SK-N-SH (cell line): ENCODE measurements around the gene MECP2.

ENCODE experiments used
- GATA2 ChIP-seq: sonication (generic); formaldehyde crosslinking; IDR thresholded peaks from 2 replicates; pipeline ENCODE4 v1.5.0; 2020; ENCODE audit warnings: mild to moderate bottlenecking, missing genetic modification reagents
- JUND ChIP-seq: IDR thresholded peaks from 2 replicates; pipeline ENCODE4 v1.4.0; 2012
- MXI1 ChIP-seq: IDR thresholded peaks from 2 replicates; pipeline ENCODE4 v1.6.1; 2012; ENCODE audit warnings: mild to moderate bottlenecking, low read depth, low read length, improper control_type of control experiment
- POLR2AphosphoS5 ChIP-seq: IDR thresholded peaks from 2 replicates; pipeline ENCODE4 v1.6.1; 2012; ENCODE audit warnings: low read depth, low read length
- SIN3A ChIP-seq: IDR thresholded peaks from 2 replicates; pipeline ENCODE4 v1.6.1; 2012; ENCODE audit warnings: low read depth, mild to moderate bottlenecking, low read length, moderate library complexity, borderline replicate concordance
- TAF1 ChIP-seq: IDR thresholded peaks from 2 replicates; pipeline ENCODE4 v1.6.1; 2012; ENCODE audit warnings: low read depth, mild to moderate bottlenecking, low read length, moderate library complexity, borderline replicate concordance
- TF ChIP-seq, protein P1 (sequence below): fragments of 150-350 bp; IDR thresholded peaks from 2 replicates; pipeline ENCODE4 v1.6.1; 2017; ENCODE audit warnings: antibody characterized with exemption, low read length, low read depth, borderline replicate concordance
- TF ChIP-seq, protein P2 (sequence below): fragments of 200-600 bp; sonication (generic); IDR thresholded peaks from 2 replicates; pipeline ENCODE4 v1.6.1; 2017; ENCODE audit warnings: antibody characterized with exemption, mild to moderate bottlenecking, moderate library complexity
- TF ChIP-seq, protein P3 (sequence below): IDR thresholded peaks from 2 replicates; pipeline ENCODE4 v1.4.0; 2012; ENCODE audit warnings: low read depth, borderline replicate concordance
- TF ChIP-seq, protein P4 (sequence below): IDR thresholded peaks from 2 replicates; pipeline ENCODE4 v1.6.1; 2012; ENCODE audit warnings: mild to moderate bottlenecking, low read depth, low read length, moderate library complexity
- TF ChIP-seq, protein P5 (sequence below): IDR thresholded peaks from 2 replicates; pipeline ENCODE4 v1.4.0; 2012; ENCODE audit warnings: low read depth

DNA sequence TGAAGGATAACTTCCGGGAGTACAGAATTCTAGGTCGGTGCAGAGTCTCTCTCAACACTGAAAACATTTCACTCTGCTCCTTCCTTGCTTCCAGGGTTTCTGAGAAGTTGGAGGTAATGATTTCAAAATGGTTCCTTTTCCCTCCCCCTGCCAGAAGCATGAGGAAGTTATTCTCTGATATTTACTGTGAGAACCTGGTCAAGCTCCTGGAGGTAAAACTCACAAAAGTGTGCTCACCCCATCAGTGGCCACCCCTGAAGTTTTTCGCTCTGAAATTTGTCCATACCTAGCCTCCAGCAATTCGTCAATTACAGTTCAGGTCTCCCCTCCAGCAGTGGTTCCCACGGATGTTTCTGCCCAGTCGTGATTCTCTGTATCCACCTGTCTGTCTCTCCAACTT lies 16.2 kb upstream of the MECP2 start:
- TF ChIP-seq, protein P1, sequence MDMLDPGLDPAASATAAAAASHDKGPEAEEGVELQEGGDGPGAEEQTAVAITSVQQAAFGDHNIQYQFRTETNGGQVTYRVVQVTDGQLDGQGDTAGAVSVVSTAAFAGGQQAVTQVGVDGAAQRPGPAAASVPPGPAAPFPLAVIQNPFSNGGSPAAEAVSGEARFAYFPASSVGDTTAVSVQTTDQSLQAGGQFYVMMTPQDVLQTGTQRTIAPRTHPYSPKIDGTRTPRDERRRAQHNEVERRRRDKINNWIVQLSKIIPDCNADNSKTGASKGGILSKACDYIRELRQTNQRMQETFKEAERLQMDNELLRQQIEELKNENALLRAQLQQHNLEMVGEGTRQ: no peak
- TF ChIP-seq SIN3A: no peak
- TF ChIP-seq, protein P2, sequence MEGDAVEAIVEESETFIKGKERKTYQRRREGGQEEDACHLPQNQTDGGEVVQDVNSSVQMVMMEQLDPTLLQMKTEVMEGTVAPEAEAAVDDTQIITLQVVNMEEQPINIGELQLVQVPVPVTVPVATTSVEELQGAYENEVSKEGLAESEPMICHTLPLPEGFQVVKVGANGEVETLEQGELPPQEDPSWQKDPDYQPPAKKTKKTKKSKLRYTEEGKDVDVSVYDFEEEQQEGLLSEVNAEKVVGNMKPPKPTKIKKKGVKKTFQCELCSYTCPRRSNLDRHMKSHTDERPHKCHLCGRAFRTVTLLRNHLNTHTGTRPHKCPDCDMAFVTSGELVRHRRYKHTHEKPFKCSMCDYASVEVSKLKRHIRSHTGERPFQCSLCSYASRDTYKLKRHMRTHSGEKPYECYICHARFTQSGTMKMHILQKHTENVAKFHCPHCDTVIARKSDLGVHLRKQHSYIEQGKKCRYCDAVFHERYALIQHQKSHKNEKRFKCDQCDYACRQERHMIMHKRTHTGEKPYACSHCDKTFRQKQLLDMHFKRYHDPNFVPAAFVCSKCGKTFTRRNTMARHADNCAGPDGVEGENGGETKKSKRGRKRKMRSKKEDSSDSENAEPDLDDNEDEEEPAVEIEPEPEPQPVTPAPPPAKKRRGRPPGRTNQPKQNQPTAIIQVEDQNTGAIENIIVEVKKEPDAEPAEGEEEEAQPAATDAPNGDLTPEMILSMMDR: no peak
- TF ChIP-seq TAF1: no peak
- no peak for TF ChIP-seq GATA2 (CRISPR knock-in tag)
- no peak for TF ChIP-seq MXI1
- TF ChIP-seq, protein P3, sequence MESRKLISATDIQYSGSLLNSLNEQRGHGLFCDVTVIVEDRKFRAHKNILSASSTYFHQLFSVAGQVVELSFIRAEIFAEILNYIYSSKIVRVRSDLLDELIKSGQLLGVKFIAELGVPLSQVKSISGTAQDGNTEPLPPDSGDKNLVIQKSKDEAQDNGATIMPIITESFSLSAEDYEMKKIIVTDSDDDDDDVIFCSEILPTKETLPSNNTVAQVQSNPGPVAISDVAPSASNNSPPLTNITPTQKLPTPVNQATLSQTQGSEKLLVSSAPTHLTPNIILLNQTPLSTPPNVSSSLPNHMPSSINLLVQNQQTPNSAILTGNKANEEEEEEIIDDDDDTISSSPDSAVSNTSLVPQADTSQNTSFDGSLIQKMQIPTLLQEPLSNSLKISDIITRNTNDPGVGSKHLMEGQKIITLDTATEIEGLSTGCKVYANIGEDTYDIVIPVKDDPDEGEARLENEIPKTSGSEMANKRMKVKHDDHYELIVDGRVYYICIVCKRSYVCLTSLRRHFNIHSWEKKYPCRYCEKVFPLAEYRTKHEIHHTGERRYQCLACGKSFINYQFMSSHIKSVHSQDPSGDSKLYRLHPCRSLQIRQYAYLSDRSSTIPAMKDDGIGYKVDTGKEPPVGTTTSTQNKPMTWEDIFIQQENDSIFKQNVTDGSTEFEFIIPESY: no peak
- no peak for TF ChIP-seq POLR2AphosphoS5
- TF ChIP-seq, protein P4, sequence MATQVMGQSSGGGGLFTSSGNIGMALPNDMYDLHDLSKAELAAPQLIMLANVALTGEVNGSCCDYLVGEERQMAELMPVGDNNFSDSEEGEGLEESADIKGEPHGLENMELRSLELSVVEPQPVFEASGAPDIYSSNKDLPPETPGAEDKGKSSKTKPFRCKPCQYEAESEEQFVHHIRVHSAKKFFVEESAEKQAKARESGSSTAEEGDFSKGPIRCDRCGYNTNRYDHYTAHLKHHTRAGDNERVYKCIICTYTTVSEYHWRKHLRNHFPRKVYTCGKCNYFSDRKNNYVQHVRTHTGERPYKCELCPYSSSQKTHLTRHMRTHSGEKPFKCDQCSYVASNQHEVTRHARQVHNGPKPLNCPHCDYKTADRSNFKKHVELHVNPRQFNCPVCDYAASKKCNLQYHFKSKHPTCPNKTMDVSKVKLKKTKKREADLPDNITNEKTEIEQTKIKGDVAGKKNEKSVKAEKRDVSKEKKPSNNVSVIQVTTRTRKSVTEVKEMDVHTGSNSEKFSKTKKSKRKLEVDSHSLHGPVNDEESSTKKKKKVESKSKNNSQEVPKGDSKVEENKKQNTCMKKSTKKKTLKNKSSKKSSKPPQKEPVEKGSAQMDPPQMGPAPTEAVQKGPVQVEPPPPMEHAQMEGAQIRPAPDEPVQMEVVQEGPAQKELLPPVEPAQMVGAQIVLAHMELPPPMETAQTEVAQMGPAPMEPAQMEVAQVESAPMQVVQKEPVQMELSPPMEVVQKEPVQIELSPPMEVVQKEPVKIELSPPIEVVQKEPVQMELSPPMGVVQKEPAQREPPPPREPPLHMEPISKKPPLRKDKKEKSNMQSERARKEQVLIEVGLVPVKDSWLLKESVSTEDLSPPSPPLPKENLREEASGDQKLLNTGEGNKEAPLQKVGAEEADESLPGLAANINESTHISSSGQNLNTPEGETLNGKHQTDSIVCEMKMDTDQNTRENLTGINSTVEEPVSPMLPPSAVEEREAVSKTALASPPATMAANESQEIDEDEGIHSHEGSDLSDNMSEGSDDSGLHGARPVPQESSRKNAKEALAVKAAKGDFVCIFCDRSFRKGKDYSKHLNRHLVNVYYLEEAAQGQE: no peak
- no peak for TF ChIP-seq JUND
- TF ChIP-seq, protein P5, sequence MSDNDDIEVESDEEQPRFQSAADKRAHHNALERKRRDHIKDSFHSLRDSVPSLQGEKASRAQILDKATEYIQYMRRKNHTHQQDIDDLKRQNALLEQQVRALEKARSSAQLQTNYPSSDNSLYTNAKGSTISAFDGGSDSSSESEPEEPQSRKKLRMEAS: no peak
